HepG2 (cell line): ENCODE results near the gene LOXL3. TPM values are rescaled to one million over a fixed set of nuclear protein-coding genes. Genes with fewer than 3 reads are reported as not detected.

Source experiments
- AKAP8 ChIP-seq: sonication (generic); formaldehyde crosslinking; IDR thresholded peaks from 2 replicates; pipeline ENCODE4 v1.5.1; 2020; ENCODE audit warnings: mild to moderate bottlenecking, missing genetic modification reagents
- ARNTL ChIP-seq: sonication (generic); formaldehyde crosslinking; IDR thresholded peaks from 2 replicates; pipeline ENCODE4 v1.4.0; 2020; ENCODE audit warnings: mild to moderate bottlenecking, missing genetic modification reagents
- BHLHE40 ChIP-seq: IDR thresholded peaks from 2 replicates; pipeline ENCODE4 v1.6.1; 2011; ENCODE audit warnings: low read length, improper control_type of control experiment
- CBX1 ChIP-seq: IDR thresholded peaks from one replicate; pipeline ENCODE4 v1.6.1; 2016; ENCODE audit warnings: antibody characterized with exemption, low read depth
- ELF1 ChIP-seq: sonication (generic); formaldehyde crosslinking; IDR thresholded peaks from 2 replicates; pipeline ENCODE4 v1.4.0; 2020; ENCODE audit warnings: missing genetic modification reagents
- FOXC1 ChIP-seq: sonication (generic); formaldehyde crosslinking; IDR thresholded peaks from 2 replicates; pipeline ENCODE4 v1.8.0; 2022; ENCODE audit warnings: mild to moderate bottlenecking, missing genetic modification reagents, borderline replicate concordance
- GLMP ChIP-seq: sonication (generic); formaldehyde crosslinking; IDR thresholded peaks from 2 replicates; pipeline ENCODE4 v1.9.0; 2021; ENCODE audit warnings: missing genetic modification reagents, mild to moderate bottlenecking, borderline replicate concordance
- GRHL1 ChIP-seq: sonication (generic); formaldehyde crosslinking; conservative IDR thresholded peaks from 2 replicates; pipeline ENCODE4 v1.8.0; 2022; ENCODE audit warnings: missing genetic modification reagents
- HDAC1 ChIP-seq: sonication (generic); formaldehyde crosslinking; IDR thresholded peaks from 2 replicates; pipeline ENCODE4 v1.5.1; 2020; ENCODE audit warnings: mild to moderate bottlenecking, missing genetic modification reagents
- KDM6A ChIP-seq: IDR thresholded peaks from 2 replicates; pipeline ENCODE4 v1.6.1; 2016; ENCODE audit warnings: low read depth
- NFE2 ChIP-seq: sonication (generic); formaldehyde crosslinking; IDR thresholded peaks from 2 replicates; pipeline ENCODE4 v1.4.0; 2020; ENCODE audit warnings: missing genetic modification reagents
- PATZ1 ChIP-seq: sonication (generic); formaldehyde crosslinking; IDR thresholded peaks from 2 replicates; pipeline ENCODE4 v1.4.0; 2020; ENCODE audit warnings: missing genetic modification reagents
- POLR2AphosphoS2 ChIP-seq: IDR thresholded peaks from 2 replicates; pipeline ENCODE4 v1.6.1; 2011; ENCODE audit warnings: low read depth, low read length, improper control_type of control experiment
- PPARG ChIP-seq: conservative IDR thresholded peaks from 2 replicates; pipeline ENCODE4 v1.6.1; 2016; ENCODE audit warnings: missing biosample characterization, missing genetic modification reagents
- ZMAT3 ChIP-seq: sonication (generic); formaldehyde crosslinking; conservative IDR thresholded peaks from 2 replicates; pipeline ENCODE4 v1.7.0; 2021; ENCODE audit warnings: missing genetic modification reagents
- ZNF124 ChIP-seq: sonication (generic); formaldehyde crosslinking; IDR thresholded peaks from 2 replicates; pipeline ENCODE4 v1.4.0; 2020; ENCODE audit warnings: missing genetic modification reagents
- ZNF543 ChIP-seq: sonication (generic); formaldehyde crosslinking; IDR thresholded peaks from 2 replicates; pipeline ENCODE4 v1.4.0; 2020; ENCODE audit warnings: mild to moderate bottlenecking, missing genetic modification reagents
- ZNF547 ChIP-seq: sonication (generic); formaldehyde crosslinking; IDR thresholded peaks from 2 replicates; pipeline ENCODE4 v1.5.1; 2020; ENCODE audit warnings: mild to moderate bottlenecking, missing genetic modification reagents
- ZNF576 ChIP-seq: sonication (generic); formaldehyde crosslinking; IDR thresholded peaks from 2 replicates; pipeline ENCODE4 v1.4.0; 2020; ENCODE audit warnings: mild to moderate bottlenecking, missing genetic modification reagents
- ZNF598 ChIP-seq: sonication (generic); formaldehyde crosslinking; IDR thresholded peaks from 2 replicates; pipeline ENCODE4 v1.5.1; 2020; ENCODE audit warnings: mild to moderate bottlenecking, missing genetic modification reagents, borderline replicate concordance
- ZNF713 ChIP-seq: sonication (generic); formaldehyde crosslinking; IDR thresholded peaks from 2 replicates; pipeline ENCODE4 v1.4.0; 2020; ENCODE audit warnings: mild to moderate bottlenecking, missing genetic modification reagents
- ZNF773 ChIP-seq: sonication (generic); formaldehyde crosslinking; IDR thresholded peaks from 2 replicates; pipeline ENCODE4 v1.4.0; 2020; ENCODE audit warnings: missing genetic modification reagents, borderline replicate concordance
- ZNF792 ChIP-seq: IDR thresholded peaks from 2 replicates; pipeline ENCODE4 v1.6.1; 2016
- polyA plus RNA-seq, 8 experiments: library from polyadenylated mRNA; depleted of rRNA in 3 of 8; stranded (reverse) in 7 of 8; unstranded in 1 of 8; fragments of >200 nt; fragmentation: Illumina TruSeq in 4 of 8; extraction: Trizol in 4 of 8; gene quantifications; 2 replicates each; pipeline versions ENCODE4 v1.2.1 to v1.2.3, GENCODE V29; 2011 to 2016; ENCODE audit warnings: low read depth in 4 of 8, missing spikeins in 1 of 8, mixed read lengths in 1 of 8; ENCODE audit not compliant: insufficient read depth in 1 of 8
- total RNA-seq, 5 experiments: library from RNA; depleted of rRNA; stranded (reverse); fragments of >200 nt; fragmentation: Illumina TruSeq; extraction: Trizol; gene quantifications; 2 replicates each; pipeline ENCODE4 v1.2.3, GENCODE V29; 2016; ENCODE audit warnings: low read depth in 1 of 5

The LOXL3 gene
- total and polyA plus RNA-seq, 2 of the 13 experiments (the other 11 are each of a cell fraction or from before 2014, with no cell fraction given): 0.55 to 6.5 TPM

GRCh38 chr2:74512744-74513604 is 40.8 kb downstream of the LOXL3 start (continued):
- TF ChIP-seq NFE2 (no peak), ZNF576 (CRISPR knock-in tag) (no peak), HDAC1 (CRISPR knock-in tag) (peak; percentile 31; the same call in 1 of the 2 replicates), PATZ1 (CRISPR knock-in tag) (peak; percentile 98), ZNF547 (no peak), ZMAT3 (0 out of 2 replicates have a peak, but pooled peaks have one; percentile 67), GRHL1 (CRISPR knock-in tag) (no peak), FOXC1 (CRISPR knock-in tag) (peak; percentile 58; the same call in 1 of the 2 replicates), ELF1 (CRISPR knock-in tag) (no peak), CBX1 (no peak), GLMP (CRISPR knock-in tag) (no peak), ZNF598 (CRISPR knock-in tag) (no peak), POLR2AphosphoS2 (no peak), ZNF713 (CRISPR knock-in tag) (no peak), KDM6A (no peak), ZNF792 (no peak), PPARG (CRISPR knock-in tag) (no peak), ARNTL (CRISPR knock-in tag) (no peak), ZNF124 (no peak; the same call in 1 of the 2 replicates), ZNF543 (CRISPR knock-in tag) (peak; percentile 46; the same call in 1 of the 2 replicates), ZNF773 (CRISPR knock-in tag) (no peak), BHLHE40 (no peak), AKAP8 (CRISPR knock-in tag) (peak; percentile 99)
